Measurements from ENCODE around the gene KMT2B.

The KMT2B gene

DNA sequence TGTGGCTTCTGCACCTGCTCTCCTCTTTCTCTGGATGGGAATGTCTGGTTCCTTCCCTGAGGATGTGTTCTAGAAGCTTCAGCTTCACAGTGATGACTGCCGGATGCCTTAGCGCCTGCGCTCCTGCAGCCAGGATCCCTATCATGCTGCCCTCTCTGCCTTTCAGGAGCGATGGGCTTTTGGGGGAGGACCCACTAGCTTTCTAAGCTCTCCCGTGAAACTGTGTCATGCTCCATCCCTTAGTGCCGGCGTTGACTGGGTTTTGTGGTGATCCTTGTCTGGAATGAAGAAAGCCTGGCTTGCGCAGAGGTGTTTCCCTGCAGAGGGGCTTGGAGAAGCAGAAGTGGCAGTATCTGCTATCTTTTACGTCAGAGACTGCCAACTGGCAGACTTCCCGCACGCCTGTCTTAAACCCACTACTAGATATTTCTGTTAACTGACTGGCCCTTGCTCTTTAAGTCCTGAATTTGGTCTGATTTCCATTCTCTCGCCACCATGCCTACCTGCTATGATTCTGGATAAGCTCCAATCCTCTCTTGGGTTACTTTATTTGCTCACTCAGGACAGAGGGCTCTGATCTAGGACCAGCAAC, 3.8 kb upstream of the KMT2B start:
- peaks cover 8% of the 10 kb centered on the region for H3K79me2 ChIP-seq (ENCODE audit: control insufficient read depth, insufficient read depth, low read length)
- no peaks in the 10 kb centered on the region for H3K27me3 ChIP-seq (ENCODE audit: insufficient read depth, low read length, poor library complexity)

DNA sequence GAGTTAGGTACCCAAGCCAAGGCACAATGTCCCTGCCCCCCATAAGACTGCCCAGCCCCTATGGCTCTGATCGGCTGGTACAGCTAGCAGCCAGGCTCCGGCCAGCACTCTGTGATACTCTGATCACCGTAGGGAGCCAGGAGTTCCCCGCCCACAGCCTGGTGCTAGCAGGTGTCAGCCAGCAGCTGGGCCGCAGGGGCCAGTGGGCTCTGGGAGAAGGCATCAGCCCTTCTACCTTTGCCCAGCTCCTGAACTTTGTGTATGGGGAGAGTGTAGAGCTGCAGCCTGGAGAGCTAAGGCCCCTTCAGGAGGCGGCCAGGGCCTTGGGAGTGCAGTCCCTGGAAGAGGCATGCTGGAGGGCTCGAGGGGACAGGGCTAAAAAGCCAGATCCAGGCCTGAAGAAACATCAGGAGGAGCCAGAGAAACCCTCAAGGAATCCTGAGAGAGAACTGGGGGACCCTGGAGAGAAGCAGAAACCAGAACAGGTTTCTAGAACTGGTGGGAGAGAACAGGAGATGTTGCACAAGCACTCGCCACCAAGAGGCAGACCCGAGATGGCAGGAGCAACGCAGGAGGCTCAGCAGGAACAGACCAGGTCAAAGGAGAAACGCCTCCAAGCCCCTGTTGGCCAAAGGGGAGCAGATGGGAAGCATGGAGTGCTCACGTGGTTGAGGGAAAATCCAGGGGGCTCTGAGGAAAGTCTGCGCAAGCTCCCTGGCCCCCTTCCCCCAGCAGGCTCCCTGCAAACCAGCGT, 3.0 kb upstream of the KMT2B start:
- Histone ChIP-seq H3K27me3 (ENCODE audit: insufficient read depth, low read length, poor library complexity) (no peaks in the 10 kb centered on the region), H3K4me2 (ENCODE audit: low read length) (no peak overlapping the region), H2BK15ac (replicated peaks; ENCODE audit: low read depth) (no peak overlapping the region), H2BK5ac (ENCODE audit: low read length) (no peak overlapping the region), H3K18ac (ENCODE audit: low read length) (no peak overlapping the region), H2AK5ac (ENCODE audit: low read length) (no peak overlapping the region), H4K8ac (ENCODE audit: low read depth, low read length) (no peak overlapping the region), H3K4me3 (ENCODE audit: low read length) (no peak overlapping the region), H3K56ac (ENCODE audit: low read length) (no peak overlapping the region), H3K4ac (ENCODE audit: low read depth, low read length) (no peak overlapping the region), H3K79me2 (ENCODE audit: control insufficient read depth, insufficient read depth, low read length) (peaks cover 13% of the 10 kb centered on the region), H3K9ac (ENCODE audit: low read length) (no peak overlapping the region), H4K5ac (ENCODE audit: low read length) (no peak overlapping the region), H3K27ac (ENCODE audit: low read depth, low read length) (no peak overlapping the region), H3K23ac (ENCODE audit: low read length) (no peak overlapping the region), H3K79me1 (ENCODE audit: low read length) (peaks cover 10% of the 10 kb centered on the region), H3K36me3 (ENCODE audit: control insufficient read depth, insufficient read depth, low read length) (no peaks in the 10 kb centered on the region), H3K4me1 (ENCODE audit: control insufficient read depth, low read depth, low read length) (peaks cover 5% of the 10 kb centered on the region), H2BK120ac (ENCODE audit: low read depth, low read length) (no peak overlapping the region)
- WGBS (ENCODE audit: extremely low coverage, insufficient coverage, low lambda C conversion rate), result no CpG with 5 or more reads among the region's 14 CpGs
- peak; percentile 61 for DNase-seq

More for the DNA sequence above, 3.8 kb upstream of the KMT2B start:
- no peak overlapping the region for H3K18ac ChIP-seq (ENCODE audit: low read length)
- no peak overlapping the region for H3K27ac ChIP-seq (ENCODE audit: low read depth, low read length)
- no peak overlapping the region for H3K4ac ChIP-seq (ENCODE audit: low read depth, low read length)
- no peak overlapping the region for H3K4me2 ChIP-seq (ENCODE audit: low read length)
- H4K5ac ChIP-seq (ENCODE audit: low read length), result no peak overlapping the region
- no peaks in the 10 kb centered on the region for H3K36me3 ChIP-seq (ENCODE audit: control insufficient read depth, insufficient read depth, low read length)
- H2AK5ac ChIP-seq (ENCODE audit: low read length), result no peak overlapping the region
- H3K79me1 ChIP-seq (ENCODE audit: low read length), result peaks cover 4% of the 10 kb centered on the region
- H3K56ac ChIP-seq (ENCODE audit: low read length), result no peak overlapping the region
- peaks cover 4% of the 10 kb centered on the region for H3K4me1 ChIP-seq (ENCODE audit: control insufficient read depth, low read depth, low read length)
- WGBS (ENCODE audit: extremely low coverage, insufficient coverage, low lambda C conversion rate), result no CpG with 5 or more reads among the region's 12 CpGs
- H2BK5ac ChIP-seq (ENCODE audit: low read length), result no peak overlapping the region
- no peak overlapping the region for H3K23ac ChIP-seq (ENCODE audit: low read length)
- no peak overlapping the region for H3K4me3 ChIP-seq (ENCODE audit: low read length)
- no peak overlapping the region for H2BK120ac ChIP-seq (ENCODE audit: low read depth, low read length)
- no peak overlapping the region for H4K8ac ChIP-seq (ENCODE audit: low read depth, low read length)
- H2BK15ac ChIP-seq (replicated peaks; ENCODE audit: low read depth), result no peak overlapping the region
- H3K9ac ChIP-seq (ENCODE audit: low read length), result no peak overlapping the region
- no peak for DNase-seq

DNA sequence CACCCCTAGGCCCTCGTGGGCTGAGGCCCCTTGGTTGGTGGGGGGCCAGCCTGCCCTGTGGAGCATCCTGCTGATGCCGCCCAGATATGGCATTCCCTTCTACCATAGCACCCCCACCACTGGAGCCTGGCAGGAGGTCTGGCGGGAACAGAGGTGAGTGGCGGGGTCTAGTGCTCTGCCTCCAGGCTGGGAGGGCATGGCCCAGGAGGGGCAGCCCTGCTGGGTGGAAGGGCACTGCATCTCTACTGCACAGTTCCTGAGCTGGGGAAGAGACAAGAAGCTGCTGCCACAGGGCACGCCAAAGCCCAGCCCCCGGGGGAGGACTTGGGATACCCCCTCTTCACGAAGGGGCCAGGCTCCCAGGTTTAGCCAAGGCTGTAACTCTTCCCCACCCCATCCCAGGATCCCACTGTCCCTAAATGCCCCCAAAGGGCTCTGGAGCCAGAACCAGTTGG, 2.4 kb upstream of the KMT2B start:
- Histone ChIP-seq H3K23ac (ENCODE audit: low read length) (no peak overlapping the region), H3K79me1 (ENCODE audit: low read length) (peaks cover 12% of the 10 kb centered on the region), H3K4ac (ENCODE audit: low read depth, low read length) (no peak overlapping the region), H2BK120ac (ENCODE audit: low read depth, low read length) (no peak overlapping the region), H3K79me2 (ENCODE audit: control insufficient read depth, insufficient read depth, low read length) (peaks cover 13% of the 10 kb centered on the region), H2BK15ac (replicated peaks; ENCODE audit: low read depth) (no peak overlapping the region), H3K4me3 (ENCODE audit: low read length) (no peak overlapping the region), H3K56ac (ENCODE audit: low read length) (peak overlapping the region; percentile 98), H2BK5ac (ENCODE audit: low read length) (no peak overlapping the region), H4K8ac (ENCODE audit: low read depth, low read length) (no peak overlapping the region), H3K4me1 (ENCODE audit: control insufficient read depth, low read depth, low read length) (peaks cover 5% of the 10 kb centered on the region), H3K27ac (ENCODE audit: low read depth, low read length) (no peak overlapping the region), H2AK5ac (ENCODE audit: low read length) (no peak overlapping the region), H3K4me2 (ENCODE audit: low read length) (no peak overlapping the region), H3K36me3 (ENCODE audit: control insufficient read depth, insufficient read depth, low read length) (no peaks in the 10 kb centered on the region), H3K18ac (ENCODE audit: low read length) (no peak overlapping the region), H3K9ac (ENCODE audit: low read length) (no peak overlapping the region), H3K27me3 (ENCODE audit: insufficient read depth, low read length, poor library complexity) (no peaks in the 10 kb centered on the region), H4K5ac (ENCODE audit: low read length) (no peak overlapping the region)
- DNase-seq, result no peak
- no CpG with 5 or more reads among the region's 7 CpGs for WGBS (ENCODE audit: extremely low coverage, insufficient coverage, low lambda C conversion rate)

DNA sequence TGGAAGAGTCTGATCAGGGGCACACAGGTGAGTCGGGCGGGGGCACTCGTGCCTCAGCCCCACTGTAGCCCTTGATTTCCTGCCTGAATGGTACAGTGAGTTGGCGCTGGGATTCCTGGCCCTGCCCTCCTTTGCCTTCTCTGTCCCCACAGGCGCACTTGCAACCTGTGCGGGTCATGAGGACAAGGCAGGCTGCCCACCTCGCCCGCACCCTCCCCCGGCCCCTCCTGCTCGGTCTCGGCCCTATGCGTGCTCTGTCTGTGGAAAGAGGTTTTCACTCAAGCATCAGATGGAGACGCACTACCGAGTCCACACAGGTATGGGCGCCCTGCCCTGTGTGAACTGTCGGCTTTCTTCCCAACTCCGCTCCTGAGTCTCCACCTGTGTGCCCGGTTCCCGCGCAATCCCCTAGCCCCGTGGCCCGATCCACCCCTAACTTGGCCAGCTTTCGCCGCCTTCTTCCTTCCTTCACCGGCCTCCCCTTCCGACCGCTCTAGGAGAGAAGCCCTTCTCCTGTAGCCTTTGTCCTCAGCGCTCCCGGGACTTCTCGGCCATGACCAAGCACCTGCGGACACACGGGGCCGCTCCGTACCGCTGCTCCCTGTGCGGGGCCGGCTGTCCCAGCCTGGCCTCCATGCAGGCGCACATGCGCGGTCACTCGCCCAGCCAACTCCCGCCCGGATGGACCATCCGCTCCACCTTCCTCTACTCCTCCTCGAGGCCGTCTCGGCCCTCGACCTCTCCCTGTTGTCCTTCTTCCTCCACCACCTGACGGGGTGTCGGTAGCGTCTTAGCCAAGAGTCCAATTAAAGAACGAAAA, 1.6 kb upstream of the KMT2B start:
- Histone ChIP-seq H3K27ac (ENCODE audit: low read depth, low read length) (peak overlapping the region; percentile 90), H4K5ac (ENCODE audit: low read length) (no peak overlapping the region), H2BK120ac (ENCODE audit: low read depth, low read length) (no peak overlapping the region), H2BK15ac (replicated peaks; ENCODE audit: low read depth) (no peak overlapping the region), H3K4me1 (ENCODE audit: control insufficient read depth, low read depth, low read length) (peaks cover 5% of the 10 kb centered on the region), H3K4ac (ENCODE audit: low read depth, low read length) (no peak overlapping the region), H3K9ac (ENCODE audit: low read length) (peak overlapping the region; percentile 66), H3K27me3 (ENCODE audit: insufficient read depth, low read length, poor library complexity) (no peaks in the 10 kb centered on the region), H3K79me1 (ENCODE audit: low read length) (peaks cover 12% of the 10 kb centered on the region), H2AK5ac (ENCODE audit: low read length) (no peak overlapping the region), H3K79me2 (ENCODE audit: control insufficient read depth, insufficient read depth, low read length) (peaks cover 13% of the 10 kb centered on the region), H3K18ac (ENCODE audit: low read length) (no peak overlapping the region), H3K4me2 (ENCODE audit: low read length) (peak overlapping the region; percentile 99), H3K36me3 (ENCODE audit: control insufficient read depth, insufficient read depth, low read length) (no peaks in the 10 kb centered on the region), H3K4me3 (ENCODE audit: low read length) (peak overlapping the region; percentile 15), H2BK5ac (ENCODE audit: low read length) (no peak overlapping the region), H3K23ac (ENCODE audit: low read length) (peak overlapping the region; percentile 66), H3K56ac (ENCODE audit: low read length) (peak overlapping the region; percentile 98), H4K8ac (ENCODE audit: low read depth, low read length) (no peak overlapping the region)
- DNase-seq, result no peak
- no CpG with 5 or more reads among the region's 52 CpGs for WGBS (ENCODE audit: extremely low coverage, insufficient coverage, low lambda C conversion rate)

DNA sequence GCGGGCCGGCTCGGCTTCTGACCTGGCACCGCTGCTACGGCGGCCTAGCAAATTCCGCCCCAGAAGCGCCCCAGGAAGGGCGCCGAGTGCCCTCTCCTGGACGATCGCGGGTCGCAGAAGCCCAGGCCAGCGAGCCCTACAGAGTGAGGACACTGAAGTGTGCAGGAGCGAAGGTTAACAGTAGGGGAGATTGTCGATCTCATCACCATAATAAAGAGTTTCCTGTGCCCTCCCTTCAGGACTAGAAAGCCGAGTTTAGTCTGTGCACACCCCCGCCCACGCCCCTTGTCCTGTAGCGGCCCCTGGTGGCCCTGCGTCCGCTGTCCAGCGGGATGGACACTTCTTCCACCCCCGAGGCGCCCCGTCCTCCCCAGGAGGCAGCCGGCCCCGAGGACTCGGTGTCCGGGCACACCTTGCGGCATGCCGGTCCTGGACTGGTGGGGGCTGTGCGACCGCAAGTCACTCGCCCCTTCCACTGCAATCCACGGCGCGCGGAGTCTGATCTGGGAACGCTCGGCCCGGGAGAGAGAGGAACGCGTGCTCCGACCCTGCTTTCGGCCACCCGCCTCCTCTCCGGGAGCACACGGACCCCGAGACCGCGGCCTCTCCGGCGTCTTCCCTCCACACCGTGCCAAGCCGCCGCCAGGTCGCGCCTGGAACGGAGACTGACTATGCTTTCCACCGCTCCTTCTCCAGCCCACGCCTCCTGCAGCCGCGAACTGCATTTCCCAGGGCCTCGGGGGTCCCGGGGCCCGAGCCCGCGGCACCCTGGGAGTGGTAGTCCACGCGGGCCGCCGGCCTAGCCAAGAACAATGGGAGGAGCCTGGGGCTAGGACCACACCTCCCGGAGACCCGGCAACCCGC, 770 bp upstream of the KMT2B start:
- Histone ChIP-seq H2AK5ac (ENCODE audit: low read length) (no peak overlapping the region), H2BK15ac (replicated peaks; ENCODE audit: low read depth) (no peak overlapping the region), H4K5ac (ENCODE audit: low read length) (no peak overlapping the region), H3K4me3 (ENCODE audit: low read length) (peak overlapping the region; percentile 15), H3K18ac (ENCODE audit: low read length) (peak overlapping the region; percentile 7), H2BK120ac (ENCODE audit: low read depth, low read length) (no peak overlapping the region), H3K9ac (ENCODE audit: low read length) (peak overlapping the region; percentile 66), H4K8ac (ENCODE audit: low read depth, low read length) (no peak overlapping the region), H3K23ac (ENCODE audit: low read length) (peak overlapping the region; percentile 7), H3K56ac (ENCODE audit: low read length) (peak overlapping the region; percentile 98), H3K4ac (ENCODE audit: low read depth, low read length) (no peak overlapping the region), H2BK5ac (ENCODE audit: low read length) (peak overlapping the region; percentile 45), H3K79me1 (ENCODE audit: low read length) (peaks cover 13% of the 10 kb centered on the region), H3K27ac (ENCODE audit: low read depth, low read length) (peak overlapping the region; percentile 90), H3K27me3 (ENCODE audit: insufficient read depth, low read length, poor library complexity) (no peaks in the 10 kb centered on the region), H3K4me1 (ENCODE audit: control insufficient read depth, low read depth, low read length) (peaks cover 5% of the 10 kb centered on the region), H3K79me2 (ENCODE audit: control insufficient read depth, insufficient read depth, low read length) (peaks cover 13% of the 10 kb centered on the region), H3K4me2 (ENCODE audit: low read length) (peak overlapping the region; percentile 99), H3K36me3 (ENCODE audit: control insufficient read depth, insufficient read depth, low read length) (peaks cover 3% of the 10 kb centered on the region)
- DNase-seq, result peak; percentile 98
- no CpG with 5 or more reads among the region's 77 CpGs for WGBS (ENCODE audit: extremely low coverage, insufficient coverage, low lambda C conversion rate)

Measured in mesendoderm (in vitro differentiated cells).